Cortex of kidney (tissue), 1 donor: ENCODE results near the gene ISCA1.

ENCODE experiments used
- DNase-seq: peaks from one replicate; lab custom pipeline; 2025; lab: John Stamatoyannopoulos, UW

Gene ISCA1

GRCh38 chr9:86285261-86285660, 2.9 kb upstream of the ISCA1 start:
- no peak for DNase-seq

- DNase-seq = no peak
Observed at GRCh38 chr9:86282979-86283535, 719 bp upstream of the ISCA1 start.

GRCh38 chr9:86281593-86282076, 703 bp downstream of the ISCA1 start:
- DNase-seq = no peak

GRCh38 chr9:86280580-86280979, 1.8 kb downstream of the ISCA1 start:
- no peak for DNase-seq

GRCh38 chr9:86279839-86280238, 2.5 kb downstream of the ISCA1 start:
- DNase-seq = no peak

- DNase-seq = no peak
Observed at GRCh38 chr9:86277072-86277471, 5.3 kb downstream of the ISCA1 start.

- DNase-seq = no peak
Observed at GRCh38 chr9:86275962-86276361, 6.4 kb downstream of the ISCA1 start.

GRCh38 chr9:86274821-86275643, 7.3 kb downstream of the ISCA1 start:
- DNase-seq = no peak

- no peak for DNase-seq
Observed at GRCh38 chr9:86272221-86272620, 10.1 kb downstream of the ISCA1 start.

GRCh38 chr9:86263876-86264275, 18.5 kb downstream of the ISCA1 start:
- DNase-seq = no peak

- DNase-seq = no peak
Observed at GRCh38 chr9:86262492-86262891, 19.8 kb downstream of the ISCA1 start.

GRCh38 chr9:86259557-86259956, 22.8 kb downstream of the ISCA1 start, which contains the start of gene C9orf153:
TSS of gene C9orf153 (minus strand) at chr9:86259657. CDS start at chr9:86229603, 30,054 bp downstream.
- DNase-seq = no peak

GRCh38 chr9:86257391-86257790, 24.9 kb downstream of the ISCA1 start:
- DNase-seq = no peak

GRCh38 chr9:86256653-86257052, 25.7 kb downstream of the ISCA1 start:
- DNase-seq = no peak

GRCh38 chr9:86253577-86253976, 28.8 kb downstream of the ISCA1 start:
- no peak for DNase-seq

GRCh38 chr9:86252870-86253269, 29.5 kb downstream of the ISCA1 start:
- no peak for DNase-seq

- no peak for DNase-seq
Observed at GRCh38 chr9:86250123-86250522, 32.2 kb downstream of the ISCA1 start.

- no peak for DNase-seq
Observed at GRCh38 chr9:86248746-86249145, 33.6 kb downstream of the ISCA1 start.

- no peak for DNase-seq
Observed at GRCh38 chr9:86246752-86247161, 35.6 kb downstream of the ISCA1 start.

- DNase-seq = no peak
Observed at GRCh38 chr9:86242071-86242470, 40.3 kb downstream of the ISCA1 start.

- DNase-seq = no peak
Observed at GRCh38 chr9:86241216-86241615, 41.1 kb downstream of the ISCA1 start.

- DNase-seq = no peak
Observed at GRCh38 chr9:86238861-86239770, 43.2 kb downstream of the ISCA1 start.
